ENCODE results near the gene MLPH. TPM values are rescaled to one million over a fixed set of nuclear protein-coding genes. Genes with fewer than 3 reads are reported as not detected.

MLPH gene
- total and polyA plus RNA-seq, 10 donors = 0.09 to 1.4 (median 0.35) TPM; not detected in 3

- H3K4me3 ChIP-seq = no peak overlapping the region
- peaks cover 0 to 89% (median 6%) of the 10 kb centered on the region in 7 donors for H3K27me3 ChIP-seq (replicated peaks in 1 of 7)
- intact Hi-C loops (cut with DNase I; ENCODE audit: low total_unique reads) = no loop called here
- H3K4me1 ChIP-seq = peaks cover 0 to 16% (median 7%) of the 10 kb centered on the region in 6 donors
- DNase-seq = no peak
- TF ChIP-seq POLR2A (IDR thresholded peaks at IDR 0.05) = no peak
- TF ChIP-seq POLR2AphosphoS5 (IDR thresholded peaks at IDR 0.05) = no peak
- no peak for TF ChIP-seq CTCF (IDR thresholded peaks at IDR 0.05 in 8 of 11, conservative IDR thresholded peaks at IDR 0.05 in 3 of 11)
- no peak overlapping the region for H3K27ac ChIP-seq
- H3K36me3 ChIP-seq = no peaks in the 10 kb centered on the region
- 80 to 95% (median 84%) methylated on average over 4 of the region's 4 CpGs for WGBS, 5 donors
- no peaks in the 10 kb centered on the region for H3K9me3 ChIP-seq
Measured at GRCh38 chr2:237508361-237508760, 21.3 kb downstream of the MLPH start.

- Histone ChIP-seq H3K9me3 (no peaks in the 10 kb centered on the region), H3K27ac (no peak overlapping the region), H3K4me3 (no peak overlapping the region), H3K36me3 (no peaks in the 10 kb centered on the region), H3K27me3 (replicated peaks in 1 of 7) (peaks cover 0 to 81% (median 6%) of the 10 kb centered on the region in 7 donors), H3K4me1 (peaks cover 0 to 16% (median 7%) of the 10 kb centered on the region in 6 donors)
- 60 to 80% (median 76%) methylated on average over 1 to 2 of the region's 2 CpGs for WGBS, 5 donors
- no peak for TF ChIP-seq CTCF (IDR thresholded peaks at IDR 0.05 in 8 of 11, conservative IDR thresholded peaks at IDR 0.05 in 3 of 11)
- no peak for TF ChIP-seq POLR2AphosphoS5 (IDR thresholded peaks at IDR 0.05)
- no peak for TF ChIP-seq POLR2A (IDR thresholded peaks at IDR 0.05)
- intact Hi-C loops (cut with DNase I; ENCODE audit: low total_unique reads) = no loop called here
- DNase-seq = no peak
Measured at GRCh38 chr2:237509151-237509550, 22.1 kb downstream of the MLPH start.

- TF ChIP-seq POLR2A (IDR thresholded peaks at IDR 0.05) = no peak
- TF ChIP-seq POLR2AphosphoS5 (IDR thresholded peaks at IDR 0.05) = no peak
- TF ChIP-seq CTCF (IDR thresholded peaks at IDR 0.05 in 8 of 11, conservative IDR thresholded peaks at IDR 0.05 in 3 of 11) = no peak
- Histone ChIP-seq H3K4me3 (no peak overlapping the region), H3K9me3 (no peaks in the 10 kb centered on the region), H3K4me1 (peaks cover 0 to 16% (median 7%) of the 10 kb centered on the region in 6 donors), H3K27ac (no peak overlapping the region), H3K36me3 (no peaks in the 10 kb centered on the region), H3K27me3 (replicated peaks in 1 of 7) (peaks cover 0 to 75% (median 6%) of the 10 kb centered on the region in 7 donors)
- WGBS, 5 donors = 71 to 86% (median 76%) methylated on average over 7 of the region's 7 CpGs
- intact Hi-C loops (cut with DNase I; ENCODE audit: low total_unique reads) = loop anchor here (10.0 kb wide), 1 partner anchor 235 kb away; no protein-coding TSS in a partner anchor
- DNase-seq = no peak
Measured at GRCh38 chr2:237509905-237510304, 22.9 kb downstream of the MLPH start.

GRCh38 chr2:237510502-237511217, 23.6 kb downstream of the MLPH start:
- TF ChIP-seq POLR2A (IDR thresholded peaks at IDR 0.05) (no peak), POLR2AphosphoS5 (IDR thresholded peaks at IDR 0.05) (peak in 1 of 3 donors; percentile 14), CTCF (IDR thresholded peaks at IDR 0.05 in 8 of 11, conservative IDR thresholded peaks at IDR 0.05 in 3 of 11) (no peak)
- Histone ChIP-seq H3K4me1 (peaks cover 0 to 16% (median 7%) of the 10 kb centered on the region in 6 donors), H3K27me3 (replicated peaks in 1 of 7) (peaks cover 0 to 67% (median 6%) of the 10 kb centered on the region in 7 donors), H3K4me3 (no peak overlapping the region), H3K27ac (no peak overlapping the region), H3K36me3 (no peaks in the 10 kb centered on the region), H3K9me3 (no peaks in the 10 kb centered on the region)
- WGBS, 5 donors = 73 to 90% (median 79%) methylated on average over 21 of the region's 21 CpGs
- no peak for DNase-seq
- intact Hi-C loops (cut with DNase I; ENCODE audit: low total_unique reads) = loop anchor here (10.0 kb wide), 1 partner anchor 234 kb away; no protein-coding TSS in a partner anchor
